Panc1 (cell line): Measurements from ENCODE around the gene TMEM253.

Experiments used
- CTCF ChIP-seq: fragments of 450-650 bp; IDR thresholded peaks from 2 replicates; pipeline ENCODE4 v1.5.1; 2017; ENCODE audit warnings: mild to moderate bottlenecking
- POLR2AphosphoS5 ChIP-seq: IDR thresholded peaks from 2 replicates; pipeline ENCODE4 v1.6.1; 2012; ENCODE audit warnings: mild to moderate bottlenecking, low read depth, low read length, moderate library complexity
- REST ChIP-seq, 2 experiments: IDR thresholded peaks; 2 replicates each; pipeline ENCODE4 v1.6.1; 2011 to 2012; ENCODE audit warnings: low read depth in 2 of 2, control low read depth in 1 of 2, low read length in 1 of 2, mild to moderate bottlenecking in 1 of 2, moderate library complexity in 1 of 2; ENCODE audit not compliant: insufficient read depth in 1 of 2

GRCh38 chr14:21081521-21082142 lies 19.2 kb upstream of the TMEM253 start:
- TF ChIP-seq CTCF (no peak), REST (IDR thresholded peaks at IDR 0.05; ENCODE audit: insufficient read depth in 1 of 2, low read depth in 2 of 2, low read length in 1 of 2) (no peak), POLR2AphosphoS5 (no peak)
